Measurements from ENCODE around the gene AEN.
A peak's percentile ranks its signal among the peaks of the same experiment; 100 is the strongest.

AEN gene

GRCh38 chr15:88621789-88622604 lies 857 bp downstream of the AEN start:
- no peak for TF ChIP-seq CTCF (IDR thresholded peaks at IDR 0.05; ENCODE audit: low read depth, low read length)
- H3K4me3 ChIP-seq (ENCODE audit: low read depth, low read length) = peak overlapping the region; percentile 83

GRCh38 chr15:88622605-88622975 lies 1.4 kb downstream of the AEN start:
- no peak for TF ChIP-seq CTCF (IDR thresholded peaks at IDR 0.05; ENCODE audit: low read depth, low read length)
- H3K4me3 ChIP-seq (ENCODE audit: low read depth, low read length) = peak overlapping the region; percentile 83

GRCh38 chr15:88623061-88623460 lies 1.9 kb downstream of the AEN start:
- TF ChIP-seq CTCF (IDR thresholded peaks at IDR 0.05; ENCODE audit: low read depth, low read length) = no peak
- peak overlapping the region; percentile 83 for H3K4me3 ChIP-seq (ENCODE audit: low read depth, low read length)

- H3K4me3 ChIP-seq (ENCODE audit: low read depth, low read length) = peak overlapping the region; percentile 83
- TF ChIP-seq CTCF (IDR thresholded peaks at IDR 0.05; ENCODE audit: low read depth, low read length) = no peak
Observed at GRCh38 chr15:88623632-88624031, 2.5 kb downstream of the AEN start.

- peak overlapping the region; percentile 83 for H3K4me3 ChIP-seq (ENCODE audit: low read depth, low read length)
- peak; percentile 14; the same call in 1 of the 2 replicates for TF ChIP-seq CTCF (IDR thresholded peaks at IDR 0.05; ENCODE audit: low read depth, low read length)
Observed at GRCh38 chr15:88624156-88624970, 3.2 kb downstream of the AEN start.

GRCh38 chr15:88624971-88625490 lies 3.9 kb downstream of the AEN start:
- 0 out of 2 replicates have a peak overlapping the region, but pooled peaks have one; percentile 83 for H3K4me3 ChIP-seq (ENCODE audit: low read depth, low read length)
- no peak for TF ChIP-seq CTCF (IDR thresholded peaks at IDR 0.05; ENCODE audit: low read depth, low read length)
